GM23248 (cell line): ENCODE data around the gene RASSF8.

ENCODE experiments used
- EZH2 ChIP-seq: fragments of 200-600 bp; sonication (generic); IDR thresholded peaks from 2 replicates; pipeline ENCODE4 v1.6.1; 2018; ENCODE audit warnings: antibody characterized with exemption, mild to moderate bottlenecking; ENCODE audit not compliant: insufficient read depth, poor library complexity, severe bottlenecking
- EZH2phosphoT487 ChIP-seq: fragments of 200-600 bp; sonication (generic); IDR thresholded peaks from 2 replicates; pipeline ENCODE4 v1.6.1; 2018; ENCODE audit warnings: antibody characterized with exemption, moderate library complexity, mild to moderate bottlenecking, low read depth; ENCODE audit not compliant: insufficient read depth

DNA sequence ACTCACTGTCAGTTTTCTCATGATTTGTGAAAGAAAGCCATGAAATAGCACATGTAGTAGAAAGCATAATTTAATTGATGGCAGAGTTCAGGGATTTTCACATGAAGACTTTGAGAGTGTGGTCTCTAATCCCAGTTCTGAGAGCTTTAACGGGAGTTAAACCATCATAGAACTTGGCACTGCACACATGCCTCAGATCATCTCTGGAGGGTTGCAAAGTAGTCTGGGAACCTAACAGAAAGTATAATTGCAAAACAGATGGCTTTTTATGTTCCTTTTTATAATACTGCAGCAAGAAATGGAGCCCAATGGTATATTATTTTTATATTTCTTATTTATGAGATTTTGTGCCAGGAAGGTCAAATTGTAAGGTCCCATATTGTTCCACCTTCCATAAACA lies 88.4 kb downstream of the RASSF8 start:
- no peak for TF ChIP-seq EZH2phosphoT487
- no peak for TF ChIP-seq EZH2
